OCI-LY1 (cell line): ENCODE results near the gene LZTS3.
"Not testable (repeated sequence)": the region's sequence is repeated elsewhere in the genome, so short reads cannot be mapped to it uniquely, and the experiment has no call there.

ENCODE experiments used
- H2AFZ ChIP-seq: fragments of 200-600 bp; sonication (generic), shearing (Covaris generic); 2 replicates; pipeline ENCODE4 v1.6.0; 2014; ENCODE audit warnings: antibody characterized with exemption, mild to moderate bottlenecking, low read length
- H3F3A ChIP-seq: fragments of 200-600 bp; sonication (generic), shearing (Covaris generic); 2 replicates; pipeline ENCODE4 v1.6.0; 2014; ENCODE audit warnings: mild to moderate bottlenecking, antibody characterized with exemption, low read length, moderate library complexity; ENCODE audit not compliant: insufficient read depth
- H3K27ac ChIP-seq: fragments of 200-600 bp; sonication (generic); 2 replicates; pipeline ENCODE4 v1.5.1; 2014; ENCODE audit warnings: low read length, mixed run types, mild to moderate bottlenecking, low read depth; ENCODE audit not compliant: poor library complexity, severe bottlenecking
- H3K27me3 ChIP-seq: fragments of 200-600 bp; sonication (generic); 2 replicates; pipeline ENCODE4 v1.6.0; 2014; ENCODE audit warnings: antibody characterized with exemption, mild to moderate bottlenecking, low read length, moderate library complexity; ENCODE audit not compliant: insufficient read depth
- H3K36me3 ChIP-seq: fragments of 200-600 bp; sonication (generic); 2 replicates; pipeline ENCODE4 v1.6.1; 2014; ENCODE audit warnings: mild to moderate bottlenecking, antibody characterized with exemption, low read length, moderate library complexity, mixed read lengths; ENCODE audit not compliant: insufficient read depth
- H3K4me1 ChIP-seq: fragments of 200-600 bp; sonication (generic); 2 replicates; pipeline ENCODE4 v1.5.1; 2014; ENCODE audit warnings: mild to moderate bottlenecking, low read length, moderate library complexity; ENCODE audit not compliant: insufficient read depth, severe bottlenecking
- H3K4me2 ChIP-seq: fragments of 200-600 bp; sonication (generic), shearing (Covaris generic); 2 replicates; pipeline ENCODE4 v1.6.1; 2014; ENCODE audit warnings: low read length
- H3K4me3 ChIP-seq: fragments of 200-600 bp; sonication (generic); 2 replicates; pipeline ENCODE4 v1.5.1; 2014; ENCODE audit warnings: low read length, low read depth, mild to moderate bottlenecking, mixed read lengths; ENCODE audit not compliant: poor library complexity, severe bottlenecking
- H3K79me2 ChIP-seq: fragments of 200-600 bp; shearing (Covaris generic); 2 replicates; pipeline ENCODE4 v1.6.1; 2016; ENCODE audit warnings: mixed run types, low read length, mixed read lengths; ENCODE audit not compliant: insufficient read depth
- H3K9ac ChIP-seq: fragments of 200-600 bp; sonication (generic), shearing (Covaris generic); 2 replicates; pipeline ENCODE4 v1.6.1; 2014; ENCODE audit warnings: mild to moderate bottlenecking, low read length, mixed read lengths
- H3K9me2 ChIP-seq: fragments of 200-600 bp; sonication (generic), shearing (Covaris generic); 2 replicates; pipeline ENCODE4 v1.6.1; 2014; ENCODE audit warnings: low read depth, mild to moderate bottlenecking, low read length, mixed read lengths
- H3K9me3 ChIP-seq: fragments of 200-600 bp; shearing (Covaris generic); 2 replicates; pipeline ENCODE4 v1.6.1; 2014; ENCODE audit warnings: low read length, mixed read lengths
- H4K20me1 ChIP-seq: fragments of 200-600 bp; sonication (generic), shearing (Covaris generic); 2 replicates; pipeline ENCODE4 v1.6.0; 2016; ENCODE audit warnings: mild to moderate bottlenecking, low read length; ENCODE audit not compliant: insufficient read depth
- CTCF ChIP-seq: fragments of 200-600 bp; sonication (generic), shearing (Covaris generic); IDR thresholded peaks from 2 replicates; pipeline ENCODE4 v1.5.1; 2017; ENCODE audit warnings: mild to moderate bottlenecking, antibody characterized with exemption, low read length, moderate library complexity, mixed read lengths
- EZH2 ChIP-seq: fragments of 200-600 bp; sonication (generic), shearing (Covaris generic); IDR thresholded peaks from 2 replicates; pipeline ENCODE4 v1.8.0; 2017; ENCODE audit warnings: borderline replicate concordance, mixed run types, mild to moderate bottlenecking, antibody characterized with exemption, low read length, moderate library complexity, mixed read lengths

The LZTS3 gene

GRCh38 chr20:3128275-3128984, 44.9 kb downstream of the LZTS3 start:
- Histone ChIP-seq H3K36me3 (no peaks in the 10 kb centered on the region), H3K9ac (no peak overlapping the region), H3K4me2 (no peak overlapping the region), H3K27me3 (no peaks in the 10 kb centered on the region), H3K4me3 (no peak overlapping the region), H2AFZ (no peak overlapping the region), H3K27ac (no peak overlapping the region), H4K20me1 (no peaks in the 10 kb centered on the region), H3F3A (no peaks in the 10 kb centered on the region), H3K9me2 (no peaks in the 10 kb centered on the region), H3K79me2 (no peaks in the 10 kb centered on the region), H3K9me3 (no peaks in the 10 kb centered on the region), H3K4me1 (no peaks in the 10 kb centered on the region)
- TF ChIP-seq CTCF, result no peak
- TF ChIP-seq EZH2, result no peak

- peaks cover under 1% of the 10 kb centered on the region for H3K4me1 ChIP-seq
Observed at GRCh38 chr20:3126527-3126859, 46.9 kb downstream of the LZTS3 start.

GRCh38 chr20:3125776-3126526, 47.4 kb downstream of the LZTS3 start:
- H4K20me1 ChIP-seq, H2AFZ ChIP-seq, H3K79me2 ChIP-seq, H3K27me3 ChIP-seq, H3K4me1 ChIP-seq, H3K4me2 ChIP-seq, H3K4me3 ChIP-seq, H3K9me2 ChIP-seq, H3K9me3 ChIP-seq, H3K27ac ChIP-seq, H3K9ac ChIP-seq, H3F3A ChIP-seq: not testable (repeated sequence)
- peaks cover 19% of the 10 kb centered on the region for H3K36me3 ChIP-seq

More at GRCh38 chr20:3126527-3126859, 46.9 kb downstream of the LZTS3 start:
- H3K9me2 ChIP-seq, result no peaks in the 10 kb centered on the region
- TF ChIP-seq EZH2 (no peak), CTCF (no peak)
- no peak overlapping the region for H2AFZ ChIP-seq
- no peak overlapping the region for H3K4me3 ChIP-seq
- H3K79me2 ChIP-seq, result no peaks in the 10 kb centered on the region
- H3K4me2 ChIP-seq, result no peak overlapping the region
- no peaks in the 10 kb centered on the region for H3K27me3 ChIP-seq
- no peaks in the 10 kb centered on the region for H4K20me1 ChIP-seq
- no peaks in the 10 kb centered on the region for H3F3A ChIP-seq
- H3K9ac ChIP-seq, result no peak overlapping the region
- peaks cover 16% of the 10 kb centered on the region for H3K36me3 ChIP-seq
- H3K9me3 ChIP-seq, result 0 out of 2 replicates have a peak, but pooled peaks cover 3% of the 10 kb centered on the region
- H3K27ac ChIP-seq, result no peak overlapping the region

- peaks cover 19% of the 10 kb centered on the region for H3K36me3 ChIP-seq
- not testable (repeated sequence) for H3K27ac ChIP-seq, H3K27me3 ChIP-seq, H4K20me1 ChIP-seq, H3K4me2 ChIP-seq, H3K79me2 ChIP-seq, H2AFZ ChIP-seq, H3K4me3 ChIP-seq, H3K4me1 ChIP-seq, H3K9ac ChIP-seq, H3K9me2 ChIP-seq, H3F3A ChIP-seq, H3K9me3 ChIP-seq
Observed at GRCh38 chr20:3124773-3125560, 48.4 kb downstream of the LZTS3 start.

- not testable (repeated sequence) for H3K4me1 ChIP-seq, H3K4me2 ChIP-seq, H3K27me3 ChIP-seq, H4K20me1 ChIP-seq, H3K9ac ChIP-seq, H3K9me3 ChIP-seq, H3F3A ChIP-seq, H3K9me2 ChIP-seq, H3K4me3 ChIP-seq, H3K27ac ChIP-seq, H2AFZ ChIP-seq, H3K79me2 ChIP-seq
- H3K36me3 ChIP-seq, result peaks cover 19% of the 10 kb centered on the region
Observed at GRCh38 chr20:3124163-3124562, 49.2 kb downstream of the LZTS3 start.
